RCC 7860 (cell line): ENCODE measurements around the gene CCDC142.

Experiments used
- DNase-seq: peaks from one replicate; pipeline ENCODE4 v3.0.0-alpha.2; 2015; ENCODE audit warnings: low spot score
- FAIRE-seq: peaks from 2 replicates; lab custom pipeline; 2012; peaks lifted over from hg19 to GRCh38; lab: Jason Lieb, UNC

Gene CCDC142

DNA sequence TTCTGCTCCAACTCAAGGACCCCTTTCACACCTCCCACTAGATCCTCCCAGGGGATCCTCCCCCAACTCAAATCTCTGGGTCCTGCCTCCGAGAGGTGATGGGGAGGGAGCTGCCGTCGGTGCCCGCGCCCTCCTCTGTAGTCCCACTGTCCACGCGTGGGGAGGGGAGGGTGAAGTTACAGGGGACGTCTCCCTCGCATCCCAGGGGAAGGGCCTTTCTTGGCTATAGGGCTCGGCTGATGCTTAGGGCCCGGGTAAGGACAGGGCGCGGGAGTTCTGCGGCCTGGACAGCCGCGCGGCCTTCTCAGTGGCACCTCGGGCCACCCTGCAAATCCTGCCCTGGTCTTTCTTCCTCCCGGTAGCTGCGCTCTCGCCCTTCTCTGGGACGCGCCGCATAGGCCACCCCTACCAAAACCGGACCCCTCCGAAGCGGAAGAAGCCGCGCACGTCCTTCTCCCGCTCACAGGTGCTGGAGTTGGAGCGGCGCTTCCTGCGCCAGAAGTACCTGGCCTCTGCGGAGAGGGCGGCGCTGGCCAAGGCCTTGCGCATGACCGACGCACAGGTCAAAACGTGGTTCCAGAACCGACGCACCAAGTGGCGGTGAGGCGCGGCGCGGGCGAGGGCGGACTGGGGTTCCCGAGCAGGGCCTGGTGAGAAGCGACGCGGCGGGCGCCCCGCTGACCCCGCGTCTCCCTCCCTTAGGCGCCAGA, 32.6 kb upstream of the CCDC142 start:
- DNase-seq (no peak), FAIRE-seq (no peak)

DNA sequence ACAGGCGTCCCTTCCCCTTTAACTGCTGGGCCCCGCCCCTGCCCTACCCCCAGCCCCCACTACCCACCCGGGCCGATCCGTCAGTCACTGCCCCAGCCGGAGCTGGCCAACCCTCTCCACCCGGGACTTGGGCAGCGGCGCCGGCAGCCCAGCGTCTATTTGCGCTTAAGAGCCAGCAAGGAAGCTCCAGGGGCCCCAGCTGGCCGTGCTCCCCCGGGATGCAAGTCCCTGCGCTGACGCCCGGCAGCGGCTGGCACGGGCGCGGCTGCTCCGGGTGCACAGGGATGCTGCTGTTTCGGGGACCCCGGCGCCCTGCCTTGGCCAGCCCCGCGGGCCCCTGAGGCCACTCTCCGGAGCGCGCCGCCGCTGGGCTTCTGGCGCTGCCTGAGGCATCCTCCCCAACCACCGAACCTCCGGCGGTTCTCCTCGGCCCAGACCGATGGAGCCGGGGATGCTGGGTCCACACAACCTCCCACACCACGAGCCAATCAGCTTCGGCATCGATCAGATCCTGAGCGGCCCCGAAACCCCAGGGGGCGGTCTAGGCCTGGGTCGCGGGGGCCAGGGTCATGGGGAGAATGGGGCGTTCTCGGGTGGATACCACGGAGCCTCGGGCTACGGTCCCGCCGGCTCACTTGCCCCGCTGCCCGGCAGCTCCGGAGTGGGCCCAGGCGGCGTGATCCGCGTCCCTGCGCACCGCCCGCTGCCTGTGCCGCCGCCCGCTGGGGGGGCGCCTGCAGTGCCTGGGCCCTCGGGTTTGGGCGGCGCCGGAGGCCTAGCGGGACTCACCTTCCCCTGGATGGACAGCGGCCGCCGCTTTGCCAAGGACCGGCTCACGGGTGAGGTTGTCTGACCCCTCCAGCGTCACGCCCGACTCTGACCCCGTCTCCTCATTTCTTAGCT, 31.8 kb upstream of the CCDC142 start, which contains the start of gene TLX2:
TSS of gene TLX2 (plus strand) at position 83 of the 903 bp plus-strand sequence. CDS start at position 440, 357 bp downstream.
- no peak for DNase-seq
- no peak for FAIRE-seq

DNA sequence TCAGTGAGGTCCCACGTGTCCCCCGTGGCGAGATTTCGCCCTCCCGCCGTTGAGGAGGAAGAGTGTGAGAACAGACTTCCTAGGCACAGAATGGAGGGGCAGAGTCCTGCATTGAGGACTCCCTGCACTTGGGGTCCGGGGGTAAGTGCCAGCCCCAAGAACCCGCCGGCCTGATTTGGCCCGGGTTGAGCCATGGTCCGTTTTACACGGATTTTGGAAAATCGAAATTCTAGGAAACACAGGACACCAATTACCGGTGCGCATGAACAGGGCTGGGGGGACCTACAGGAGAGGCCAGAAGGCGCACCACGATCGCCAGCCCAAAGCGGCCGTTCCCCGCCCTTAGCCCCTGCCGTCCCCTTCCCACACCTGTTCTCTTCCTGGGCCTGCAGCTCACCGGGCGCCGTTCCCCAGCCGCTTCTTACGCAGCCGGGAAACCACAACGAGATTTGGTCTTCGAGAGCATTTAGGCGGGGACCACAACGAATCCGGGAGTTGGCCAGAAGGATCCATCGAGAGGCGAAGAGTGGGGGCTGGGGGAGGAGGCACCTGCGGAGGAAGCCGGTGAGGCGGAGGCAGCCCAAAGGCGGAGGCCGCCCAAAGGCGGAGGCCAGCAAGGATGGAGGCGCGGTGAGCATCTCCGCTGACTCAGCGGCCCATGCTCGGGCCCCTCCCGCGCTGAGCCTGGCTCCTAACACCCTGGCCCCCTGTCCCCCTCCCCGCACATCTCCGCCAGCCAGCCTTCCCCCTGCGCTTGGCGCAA, 31.0 kb upstream of the CCDC142 start:
- FAIRE-seq: no peak
- DNase-seq: no peak

GRCh38 chr2:74512744-74513604, 30.2 kb upstream of the CCDC142 start:
- DNase-seq (no peak), FAIRE-seq (no peak)

GRCh38 chr2:74511104-74511989, 28.5 kb upstream of the CCDC142 start:
- FAIRE-seq (no peak), DNase-seq (no peak)

DNA sequence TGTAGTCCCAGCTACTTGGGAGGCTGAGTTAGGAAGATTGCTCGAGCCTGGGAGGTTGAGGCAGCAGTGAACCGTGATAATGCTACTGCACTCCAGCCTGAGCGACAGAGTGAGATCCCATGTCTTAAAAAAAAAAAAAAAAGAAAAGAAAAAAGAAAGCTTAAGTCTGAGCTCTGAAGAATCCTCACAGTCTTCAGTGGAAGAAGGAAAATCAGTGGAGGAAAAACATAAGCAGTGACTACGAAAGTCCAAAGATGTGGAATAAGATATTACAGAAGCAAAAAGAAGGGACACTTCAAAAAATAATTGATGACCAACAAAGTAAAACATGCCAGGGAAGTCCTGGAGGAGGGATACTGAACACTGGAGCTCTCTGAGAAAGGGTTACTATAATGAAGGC, 27.5 kb upstream of the CCDC142 start:
- FAIRE-seq (no peak), DNase-seq (no peak)

DNA sequence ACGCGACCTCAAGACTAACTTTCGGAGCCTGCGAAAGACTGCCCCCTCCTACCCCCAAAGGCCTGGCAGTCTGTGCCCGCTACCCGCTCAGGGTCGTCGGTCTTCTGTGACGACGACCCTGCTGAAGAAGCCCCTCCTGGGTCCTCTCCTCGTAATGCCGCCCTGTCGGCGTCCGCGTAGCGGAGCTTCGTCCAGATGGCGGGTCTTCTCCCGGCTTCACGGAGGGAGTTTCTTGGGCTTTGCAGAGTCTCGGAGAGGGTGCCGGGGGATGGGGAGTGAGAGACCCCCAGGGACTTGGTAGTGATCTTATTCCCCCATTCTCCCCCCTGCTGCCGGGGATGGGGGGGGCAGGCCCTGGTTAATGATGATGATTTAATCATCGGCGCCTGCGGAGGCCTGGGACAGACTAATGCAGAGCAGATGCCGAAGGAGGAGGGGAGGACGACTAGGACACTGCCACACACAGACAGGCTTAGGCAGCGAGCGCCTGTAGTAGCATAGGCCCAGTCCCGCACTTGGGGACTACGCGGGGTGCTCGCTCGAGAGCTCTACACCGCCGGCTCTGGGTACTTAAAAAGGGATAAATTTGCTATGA, 25.2 kb upstream of the CCDC142 start:
- no peak for DNase-seq
- FAIRE-seq: no peak

GRCh38 chr2:74507145-74507925, 24.5 kb upstream of the CCDC142 start, which contains the start of gene PCGF1:
PCGF1 (minus strand) TSS chr2:74507695; CDS start chr2:74507668, 27 bp downstream.
- peak; percentile 49 for FAIRE-seq

DNA sequence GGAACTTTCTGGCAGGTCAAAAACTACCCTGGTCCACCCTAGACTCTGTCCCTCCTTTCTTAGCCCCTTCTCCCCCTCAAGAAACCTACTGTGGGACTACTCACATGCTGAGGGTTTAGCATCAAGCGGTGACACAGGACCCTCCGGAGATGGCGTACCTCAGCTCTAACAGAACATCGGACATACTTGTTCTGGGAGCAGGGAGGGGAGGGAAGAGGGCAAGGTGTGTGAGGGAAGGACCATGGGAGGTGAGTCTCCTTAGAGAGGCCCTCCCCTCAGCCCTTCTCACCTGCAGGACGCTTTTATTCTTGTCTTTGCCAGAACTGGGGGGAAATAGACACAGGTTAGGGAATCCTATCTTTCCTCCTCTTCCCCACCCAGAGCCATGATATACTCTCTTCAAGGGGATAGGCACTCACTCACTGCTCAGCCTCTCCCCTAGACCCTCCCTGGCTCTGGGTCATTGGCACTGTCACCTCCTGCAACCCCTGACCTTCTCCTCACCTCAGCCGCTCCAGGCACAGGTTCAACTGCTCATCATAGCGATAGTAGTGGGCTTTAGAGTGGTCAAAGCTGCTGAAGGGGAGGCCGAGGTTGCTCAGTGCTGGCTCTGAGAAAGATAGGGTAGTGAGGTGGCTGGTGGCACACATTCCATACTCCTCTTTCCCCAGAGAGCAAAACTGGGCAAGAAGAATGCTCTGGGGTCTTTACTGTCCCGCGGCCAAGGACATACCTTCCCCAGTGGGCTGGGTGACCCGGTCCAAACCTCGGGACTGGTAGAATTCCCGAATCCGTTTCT, 22.8 kb upstream of the CCDC142 start:
- FAIRE-seq: no peak
- DNase-seq: no peak

More at GRCh38 chr2:74507145-74507925, 24.5 kb upstream of the CCDC142 start, which contains the start of gene PCGF1:
- DNase-seq: peak; percentile 93

GRCh38 chr2:74504591-74504990, 21.8 kb upstream of the CCDC142 start:
- no peak for DNase-seq
- FAIRE-seq: no peak

- FAIRE-seq (no peak), DNase-seq (no peak)
Measured at GRCh38 chr2:74503506-74504475, 21.0 kb upstream of the CCDC142 start.

DNA sequence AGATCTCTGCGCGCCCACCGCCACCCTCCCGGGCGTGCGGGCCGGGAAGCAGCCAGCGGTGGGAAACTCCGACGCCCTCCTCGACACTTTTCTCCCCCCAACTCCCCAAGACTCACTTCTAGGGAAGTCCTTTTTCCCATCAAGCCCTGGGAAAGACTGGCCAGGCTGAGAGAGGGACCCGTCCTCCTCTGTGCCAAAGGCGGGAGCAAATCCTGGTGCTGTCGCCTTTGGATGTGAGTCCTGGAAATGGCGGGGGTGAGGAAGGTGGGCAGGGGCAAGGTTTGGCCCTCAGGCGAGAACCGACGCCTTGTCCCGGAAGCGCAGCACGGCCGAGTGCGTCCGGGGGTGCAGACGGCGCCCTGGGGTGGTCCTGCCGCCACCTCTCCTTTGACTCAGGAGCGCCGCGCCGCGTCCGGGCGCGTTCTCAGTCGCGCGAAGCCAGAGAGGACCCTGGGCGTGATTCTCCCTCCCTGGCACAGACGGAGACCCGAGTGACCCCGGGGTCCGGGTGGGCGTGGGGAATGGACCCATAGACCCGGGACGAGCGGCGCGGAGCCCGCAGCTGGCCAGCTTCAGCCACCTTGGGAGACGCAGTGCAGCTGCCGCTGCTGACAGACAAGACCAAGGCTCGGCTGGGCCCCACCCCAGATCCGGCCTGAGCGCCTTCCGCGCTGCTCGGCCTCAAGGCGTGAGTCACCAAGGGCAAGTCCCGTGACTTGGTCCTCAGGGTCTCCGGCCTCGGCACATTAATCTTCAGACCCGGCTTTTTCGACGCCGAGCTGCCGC, 20.1 kb upstream of the CCDC142 start:
- FAIRE-seq (no peak), DNase-seq (peak; percentile 68)

DNA sequence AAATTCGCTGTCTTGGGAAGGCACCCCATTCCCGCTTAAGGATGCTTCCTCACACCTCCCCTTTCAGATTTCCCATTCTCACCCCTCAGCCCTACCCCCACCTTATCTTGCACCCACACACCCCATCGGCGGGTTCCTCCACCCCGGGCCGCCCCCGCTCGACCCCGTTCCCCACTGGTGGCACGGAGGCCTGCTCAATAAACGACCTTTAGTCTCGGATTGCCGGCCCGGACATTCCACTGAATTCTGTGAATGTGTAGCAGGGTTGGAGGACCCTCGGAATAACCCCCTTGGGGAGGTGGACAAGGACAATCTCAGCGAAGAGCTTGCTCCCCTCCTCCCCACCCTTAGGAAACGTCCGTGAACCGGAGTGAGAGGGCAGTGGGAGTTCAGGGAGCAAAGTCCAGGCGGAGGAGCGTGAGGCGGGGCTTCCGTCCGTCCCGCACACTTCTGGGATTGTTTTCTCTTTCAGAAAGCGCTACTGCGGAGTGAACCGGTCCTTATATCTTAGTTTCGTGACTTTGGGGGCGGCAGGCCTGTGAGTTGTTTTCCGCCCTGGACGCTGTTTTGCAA, 19.4 kb upstream of the CCDC142 start:
- FAIRE-seq (no peak), DNase-seq (peak; percentile 9)

DNA sequence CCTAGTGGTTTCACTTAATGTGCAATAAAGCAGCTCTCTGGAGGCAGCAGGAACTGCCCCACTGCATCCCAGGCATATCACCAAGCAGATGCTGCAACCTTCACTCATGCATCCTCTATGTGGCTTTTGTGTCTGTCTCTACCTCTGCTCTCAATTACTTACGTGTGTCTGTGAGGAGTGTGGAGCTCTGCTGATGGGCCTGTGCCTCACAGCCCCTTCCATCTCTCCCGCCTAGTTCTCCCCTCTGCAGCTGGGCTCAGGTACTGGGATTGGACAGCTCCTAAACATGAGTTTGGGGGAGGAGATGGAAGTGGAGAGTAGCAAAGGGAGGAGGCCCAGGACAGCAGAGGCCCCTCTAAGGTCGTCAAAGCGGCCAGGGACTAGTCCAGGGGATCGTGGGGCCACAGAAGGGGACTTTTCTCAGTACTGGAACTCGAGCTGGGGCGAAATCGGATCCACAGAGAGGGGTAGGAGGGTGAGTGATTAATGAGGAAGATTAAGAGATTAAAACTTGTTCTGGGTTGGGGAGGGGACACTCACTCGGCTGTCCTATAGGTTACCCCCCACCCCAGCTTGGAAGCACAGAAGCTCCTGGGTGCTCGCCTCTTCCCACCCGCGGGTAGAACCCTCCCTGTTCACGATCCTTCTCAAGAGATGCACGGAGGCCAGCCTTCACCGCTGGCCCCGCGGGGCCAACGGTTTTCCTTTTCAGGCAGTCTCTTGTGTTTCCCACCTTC, 18.7 kb upstream of the CCDC142 start:
- FAIRE-seq (no peak), DNase-seq (no peak)
